ENCODE measurements around the gene MANBA.
"Not testable (repeated sequence)": the region's sequence is repeated elsewhere in the genome, so short reads cannot be mapped to it uniquely, and the experiment has no call there.

MANBA gene

GRCh38 chr4:102718833-102719575 is 41.8 kb downstream of the MANBA start:
- H4K91ac ChIP-seq (ENCODE audit: low read length); H3K4me2 ChIP-seq (ENCODE audit: low read length, poor library complexity, severe bottlenecking); H3K4me1 ChIP-seq (ENCODE audit: control insufficient read depth, insufficient read depth, low read depth, low read length); H3K27ac ChIP-seq (ENCODE audit: low read length, poor library complexity, severe bottlenecking); H3K79me1 ChIP-seq (replicated peaks; ENCODE audit: low read length, poor library complexity, severe bottlenecking); H2AFZ ChIP-seq (ENCODE audit: low read depth, low read length); H3K27me3 ChIP-seq (ENCODE audit: control insufficient read depth in 1 of 2, insufficient read depth in 1 of 2, low read length in 2 of 2); H2AK5ac ChIP-seq (ENCODE audit: low read length, severe bottlenecking); H3K23ac ChIP-seq (ENCODE audit: low read length in 2 of 2); H3K4me3 ChIP-seq (ENCODE audit: insufficient read depth in 1 of 2, low read depth in 1 of 2, low read length in 2 of 2); H3K9ac ChIP-seq (ENCODE audit: low read length); H3K18ac ChIP-seq (ENCODE audit: low read depth in 1 of 2, low read length in 2 of 2); H3K9me3 ChIP-seq (ENCODE audit: control insufficient read depth, low read length); H4K8ac ChIP-seq (ENCODE audit: low read length); H2BK15ac ChIP-seq (ENCODE audit: low read depth, poor library complexity, severe bottlenecking); H2BK5ac ChIP-seq (ENCODE audit: low read depth, low read length, poor library complexity, severe bottlenecking); H2BK120ac ChIP-seq (ENCODE audit: low read depth, low read length); H3K4ac ChIP-seq (ENCODE audit: low read depth in 1 of 2, low read length in 2 of 2); H2BK12ac ChIP-seq (ENCODE audit: low read length in 2 of 2); H3K14ac ChIP-seq (ENCODE audit: low read length in 2 of 2): not testable (repeated sequence)
- peak; percentile 79 for DNase-seq
- H3K36me3 ChIP-seq (ENCODE audit: control insufficient read depth in 1 of 2, insufficient read depth in 2 of 2, low read depth in 1 of 2, low read length in 2 of 2), result peaks cover 2 to 48% of the 10 kb centered on the region in 2 experiments
- 54% methylated on average over 9 of the region's 9 CpGs for WGBS

- peaks cover under 1% of the 10 kb centered on the region for H3K79me1 ChIP-seq (replicated peaks; ENCODE audit: low read length, poor library complexity, severe bottlenecking)
- no peak overlapping the region for H3K4me3 ChIP-seq (ENCODE audit: insufficient read depth in 1 of 2, low read depth in 1 of 2, low read length in 2 of 2)
- H2BK5ac ChIP-seq (ENCODE audit: low read depth, low read length, poor library complexity, severe bottlenecking), result no peak overlapping the region
- peaks cover 2 to 39% of the 10 kb centered on the region in 2 experiments for H3K36me3 ChIP-seq (ENCODE audit: control insufficient read depth in 1 of 2, insufficient read depth in 2 of 2, low read depth in 1 of 2, low read length in 2 of 2)
- H3K23ac ChIP-seq (ENCODE audit: low read length in 2 of 2), result no peak overlapping the region
- H3K18ac ChIP-seq (ENCODE audit: low read depth in 1 of 2, low read length in 2 of 2), result no peak overlapping the region
- H4K91ac ChIP-seq (ENCODE audit: low read length), result no peak overlapping the region
- H4K8ac ChIP-seq (ENCODE audit: low read length), result no peak overlapping the region
- H3K27ac ChIP-seq (ENCODE audit: low read length, poor library complexity, severe bottlenecking), result peak overlapping the region; percentile 33
- H2BK120ac ChIP-seq (ENCODE audit: low read depth, low read length), result no peak overlapping the region
- peak; percentile 42 for DNase-seq
- WGBS, result 13% methylated on average over 1 of the region's 1 CpG
- H3K4me2 ChIP-seq (ENCODE audit: low read length, poor library complexity, severe bottlenecking), result no peak overlapping the region
- no peak overlapping the region for H3K9ac ChIP-seq (ENCODE audit: low read length)
- no peaks in the 10 kb centered on the region for H3K9me3 ChIP-seq (ENCODE audit: control insufficient read depth, low read length)
- H3K14ac ChIP-seq (ENCODE audit: low read length in 2 of 2), result no peak overlapping the region
- no peak overlapping the region for H2BK12ac ChIP-seq (ENCODE audit: low read length in 2 of 2)
- H2BK15ac ChIP-seq (ENCODE audit: low read depth, poor library complexity, severe bottlenecking), result no peak overlapping the region
- no peak overlapping the region for H2AFZ ChIP-seq (ENCODE audit: low read depth, low read length)
- H2AK5ac ChIP-seq (ENCODE audit: low read length, severe bottlenecking), result no peak overlapping the region
- H3K27me3 ChIP-seq (ENCODE audit: control insufficient read depth in 1 of 2, insufficient read depth in 1 of 2, low read length in 2 of 2), result no peaks in the 10 kb centered on the region
- peaks cover under 1% of the 10 kb centered on the region for H3K4me1 ChIP-seq (ENCODE audit: control insufficient read depth, insufficient read depth, low read depth, low read length)
- H3K4ac ChIP-seq (ENCODE audit: low read depth in 1 of 2, low read length in 2 of 2), result no peak overlapping the region
These were observed 43.2 kb downstream of the MANBA start for GRCh38 chr4:102717448-102718092.

GRCh38 chr4:102715057-102715456 is 45.7 kb downstream of the MANBA start:
- H4K91ac ChIP-seq (ENCODE audit: low read length), result no peak overlapping the region
- no peak overlapping the region for H2BK15ac ChIP-seq (ENCODE audit: low read depth, poor library complexity, severe bottlenecking)
- no peak overlapping the region for H3K4ac ChIP-seq (ENCODE audit: low read depth in 1 of 2, low read length in 2 of 2)
- no peak overlapping the region for H2BK5ac ChIP-seq (ENCODE audit: low read depth, low read length, poor library complexity, severe bottlenecking)
- H3K4me3 ChIP-seq (ENCODE audit: insufficient read depth in 1 of 2, low read depth in 1 of 2, low read length in 2 of 2), result no peak overlapping the region
- WGBS, result 100% methylated on average over 1 of the region's 1 CpG
- H4K8ac ChIP-seq (ENCODE audit: low read length), result no peak overlapping the region
- DNase-seq, result no peak
- no peak overlapping the region for H3K23ac ChIP-seq (ENCODE audit: low read length in 2 of 2)
- H3K18ac ChIP-seq (ENCODE audit: low read depth in 1 of 2, low read length in 2 of 2), result no peak overlapping the region
- no peak overlapping the region for H3K27ac ChIP-seq (ENCODE audit: low read length, poor library complexity, severe bottlenecking)
- peaks cover 3% of the 10 kb centered on the region for H3K4me1 ChIP-seq (ENCODE audit: control insufficient read depth, insufficient read depth, low read depth, low read length)
- H3K4me2 ChIP-seq (ENCODE audit: low read length, poor library complexity, severe bottlenecking), result no peak overlapping the region
- peaks cover 2 to 46% of the 10 kb centered on the region in 2 experiments for H3K36me3 ChIP-seq (ENCODE audit: control insufficient read depth in 1 of 2, insufficient read depth in 2 of 2, low read depth in 1 of 2, low read length in 2 of 2)
- H2BK120ac ChIP-seq (ENCODE audit: low read depth, low read length), result no peak overlapping the region
- no peaks in the 10 kb centered on the region for H3K9me3 ChIP-seq (ENCODE audit: control insufficient read depth, low read length)
- H2AK5ac ChIP-seq (ENCODE audit: low read length, severe bottlenecking), result peak overlapping the region; percentile 65
- H3K14ac ChIP-seq (ENCODE audit: low read length in 2 of 2), result no peak overlapping the region
- H3K27me3 ChIP-seq (ENCODE audit: control insufficient read depth in 1 of 2, insufficient read depth in 1 of 2, low read length in 2 of 2), result no peaks in the 10 kb centered on the region
- H3K79me1 ChIP-seq (replicated peaks; ENCODE audit: low read length, poor library complexity, severe bottlenecking), result peaks cover 2% of the 10 kb centered on the region
- H2AFZ ChIP-seq (ENCODE audit: low read depth, low read length), result no peak overlapping the region
- no peak overlapping the region for H3K9ac ChIP-seq (ENCODE audit: low read length)
- H2BK12ac ChIP-seq (ENCODE audit: low read length in 2 of 2), result no peak overlapping the region

- Histone ChIP-seq H2AK5ac (ENCODE audit: low read length, severe bottlenecking) (peak overlapping the region; percentile 83), H3K18ac (ENCODE audit: low read depth in 1 of 2, low read length in 2 of 2) (peak overlapping the region in 1 of 2 experiments; percentile 40), H3K36me3 (ENCODE audit: control insufficient read depth in 1 of 2, insufficient read depth in 2 of 2, low read depth in 1 of 2, low read length in 2 of 2) (peaks cover 2 to 36% of the 10 kb centered on the region in 2 experiments), H4K8ac (ENCODE audit: low read length) (peak overlapping the region; percentile 69)
- H3K27me3 ChIP-seq (ENCODE audit: control insufficient read depth in 1 of 2, insufficient read depth in 1 of 2, low read length in 2 of 2); DNase-seq; H2BK12ac ChIP-seq (ENCODE audit: low read length in 2 of 2); H2BK15ac ChIP-seq (ENCODE audit: low read depth, poor library complexity, severe bottlenecking); H2BK5ac ChIP-seq (ENCODE audit: low read depth, low read length, poor library complexity, severe bottlenecking); H3K9me3 ChIP-seq (ENCODE audit: control insufficient read depth, low read length); H3K4ac ChIP-seq (ENCODE audit: low read depth in 1 of 2, low read length in 2 of 2); H3K27ac ChIP-seq (ENCODE audit: low read length, poor library complexity, severe bottlenecking); H3K14ac ChIP-seq (ENCODE audit: low read length in 2 of 2); H3K23ac ChIP-seq (ENCODE audit: low read length in 2 of 2); H3K9ac ChIP-seq (ENCODE audit: low read length); H2AFZ ChIP-seq (ENCODE audit: low read depth, low read length); H3K79me1 ChIP-seq (replicated peaks; ENCODE audit: low read length, poor library complexity, severe bottlenecking); H4K91ac ChIP-seq (ENCODE audit: low read length); H2BK120ac ChIP-seq (ENCODE audit: low read depth, low read length); H3K4me1 ChIP-seq (ENCODE audit: control insufficient read depth, insufficient read depth, low read depth, low read length); H3K4me2 ChIP-seq (ENCODE audit: low read length, poor library complexity, severe bottlenecking); H3K4me3 ChIP-seq (ENCODE audit: insufficient read depth in 1 of 2, low read depth in 1 of 2, low read length in 2 of 2): not testable (repeated sequence)
- 94% methylated on average over 3 of the region's 3 CpGs for WGBS
These were observed 47.0 kb downstream of the MANBA start for GRCh38 chr4:102713774-102714173.
